Activated naive CD4-positive, alpha-beta T cell treated with anti-CD3 and anti-CD28 coated beads for 36 hours (primary cell): Measurements from ENCODE around the gene PLBD2. TPM values are rescaled to one million over a fixed set of nuclear protein-coding genes. Genes with fewer than 3 reads are reported as not detected.
"Not testable (repeated sequence)": the region's sequence is repeated elsewhere in the genome, so short reads cannot be mapped to it uniquely, and the experiment has no call there.

Experiments used
- CTCF ChIA-PET: fragments of 350-600 bp; sonication (Branson Sonifier 250); formaldehyde crosslinking; loops from one replicate; lab custom pipeline; 2021; ENCODE audit warnings: antibody characterized with exemption; lab: Charles Lee
- DNase-seq: peaks from one replicate; pipeline ENCODE4 v3.0.0-alpha.2; 2020
- H3K27ac Mint-ChIP-seq: one replicate; pipeline ENCODE4 v1.8.0; 2021; ENCODE audit warnings: mild to moderate bottlenecking, mixed read lengths
- H3K27me3 Mint-ChIP-seq: one replicate; pipeline ENCODE4 v1.8.0; 2021; ENCODE audit warnings: low read depth, mixed read lengths
- H3K36me3 Mint-ChIP-seq: one replicate; pipeline ENCODE4 v1.8.0; 2021; ENCODE audit warnings: low read depth, mixed read lengths
- H3K4me1 Mint-ChIP-seq: one replicate; pipeline ENCODE4 v1.8.0; 2021; ENCODE audit warnings: low read depth, mixed read lengths
- H3K4me3 Mint-ChIP-seq: one replicate; pipeline ENCODE4 v1.8.0; 2021; ENCODE audit warnings: mild to moderate bottlenecking, moderate library complexity, mixed read lengths
- H3K9me3 Mint-ChIP-seq: one replicate; pipeline ENCODE4 v1.8.0; 2021; ENCODE audit warnings: mixed read lengths
- intact Hi-C: fragments of 100-400 bp; cut with micrococcal nuclease; formaldehyde crosslinking; loops from one replicate; pipeline ENCODE4 v1.15.1; 2023
- total RNA-seq, 2 experiments: library from RNA; stranded (reverse); gene quantifications; one replicate each; pipeline ENCODE4 v1.2.3, GENCODE V29; 2021

The PLBD2 gene
- total RNA-seq, 2 experiments from 2014 or later = 13.9 to 14.1 TPM

GRCh38 chr12:113340061-113340460 is 18.3 kb upstream of the PLBD2 start:
- peaks cover 2% of the 10 kb centered on the region for H3K4me1 Mint-ChIP-seq
- H3K27me3 Mint-ChIP-seq = no peaks in the 10 kb centered on the region
- intact Hi-C loops = no loop called here
- H3K36me3 Mint-ChIP-seq = no peaks in the 10 kb centered on the region
- CTCF ChIA-PET = no interaction called here
- no peak overlapping the region for H3K4me3 Mint-ChIP-seq
- no peak overlapping the region for H3K27ac Mint-ChIP-seq
- DNase-seq = no peak
- no peaks in the 10 kb centered on the region for H3K9me3 Mint-ChIP-seq

GRCh38 chr12:113341535-113341934 is 16.9 kb upstream of the PLBD2 start:
- Mint-ChIP-seq H3K27me3 (no peaks in the 10 kb centered on the region), H3K36me3 (no peaks in the 10 kb centered on the region), H3K4me3 (no peak overlapping the region), H3K9me3 (no peaks in the 10 kb centered on the region), H3K4me1 (no peaks in the 10 kb centered on the region), H3K27ac (no peak overlapping the region)
- no peak for DNase-seq
- intact Hi-C loops = no loop called here
- CTCF ChIA-PET = no interaction called here

GRCh38 chr12:113345318-113345717 is 13.1 kb upstream of the PLBD2 start:
- no peak overlapping the region for H3K27ac Mint-ChIP-seq
- no peaks in the 10 kb centered on the region for H3K9me3 Mint-ChIP-seq
- H3K4me3 Mint-ChIP-seq = no peak overlapping the region
- no peak for DNase-seq
- intact Hi-C loops = no loop called here
- no peaks in the 10 kb centered on the region for H3K27me3 Mint-ChIP-seq
- CTCF ChIA-PET = no interaction called here
- H3K4me1 Mint-ChIP-seq = no peaks in the 10 kb centered on the region
- no peaks in the 10 kb centered on the region for H3K36me3 Mint-ChIP-seq

GRCh38 chr12:113346353-113346752 is 12.0 kb upstream of the PLBD2 start:
- Mint-ChIP-seq H3K9me3 (no peaks in the 10 kb centered on the region), H3K4me1 (no peaks in the 10 kb centered on the region), H3K27me3 (no peaks in the 10 kb centered on the region), H3K4me3 (no peak overlapping the region), H3K36me3 (no peaks in the 10 kb centered on the region), H3K27ac (no peak overlapping the region)
- no peak for DNase-seq
- intact Hi-C loops = no loop called here
- CTCF ChIA-PET = interaction anchor here (0.6 to 0.7 kb wide), 2 partner anchors 10 to 84 kb away, joined by 3 read pairs; no protein-coding TSS in a partner anchor

- H3K4me1 Mint-ChIP-seq = no peaks in the 10 kb centered on the region
- H3K36me3 Mint-ChIP-seq = no peaks in the 10 kb centered on the region
These were observed 11.3 kb upstream of the PLBD2 start for GRCh38 chr12:113347107-113347506.

GRCh38 chr12:113347892-113348291 is 10.5 kb upstream of the PLBD2 start:
- DNase-seq = no peak
- Mint-ChIP-seq H3K27ac (no peak overlapping the region), H3K4me3 (no peak overlapping the region), H3K4me1 (no peaks in the 10 kb centered on the region), H3K36me3 (no peaks in the 10 kb centered on the region), H3K27me3 (no peaks in the 10 kb centered on the region), H3K9me3 (no peaks in the 10 kb centered on the region)
- CTCF ChIA-PET = no interaction called here
- intact Hi-C loops = no loop called here

More at GRCh38 chr12:113347107-113347506, 11.3 kb upstream of the PLBD2 start:
- intact Hi-C loops = no loop called here
- no peak for DNase-seq
- H3K27me3 Mint-ChIP-seq = no peaks in the 10 kb centered on the region
- H3K9me3 Mint-ChIP-seq = no peaks in the 10 kb centered on the region
- CTCF ChIA-PET = interaction anchor here (0.6 kb wide), 1 partner anchor 85 kb away, joined by 3 read pairs; no protein-coding TSS in a partner anchor
- no peak overlapping the region for H3K27ac Mint-ChIP-seq
- no peak overlapping the region for H3K4me3 Mint-ChIP-seq

DNA sequence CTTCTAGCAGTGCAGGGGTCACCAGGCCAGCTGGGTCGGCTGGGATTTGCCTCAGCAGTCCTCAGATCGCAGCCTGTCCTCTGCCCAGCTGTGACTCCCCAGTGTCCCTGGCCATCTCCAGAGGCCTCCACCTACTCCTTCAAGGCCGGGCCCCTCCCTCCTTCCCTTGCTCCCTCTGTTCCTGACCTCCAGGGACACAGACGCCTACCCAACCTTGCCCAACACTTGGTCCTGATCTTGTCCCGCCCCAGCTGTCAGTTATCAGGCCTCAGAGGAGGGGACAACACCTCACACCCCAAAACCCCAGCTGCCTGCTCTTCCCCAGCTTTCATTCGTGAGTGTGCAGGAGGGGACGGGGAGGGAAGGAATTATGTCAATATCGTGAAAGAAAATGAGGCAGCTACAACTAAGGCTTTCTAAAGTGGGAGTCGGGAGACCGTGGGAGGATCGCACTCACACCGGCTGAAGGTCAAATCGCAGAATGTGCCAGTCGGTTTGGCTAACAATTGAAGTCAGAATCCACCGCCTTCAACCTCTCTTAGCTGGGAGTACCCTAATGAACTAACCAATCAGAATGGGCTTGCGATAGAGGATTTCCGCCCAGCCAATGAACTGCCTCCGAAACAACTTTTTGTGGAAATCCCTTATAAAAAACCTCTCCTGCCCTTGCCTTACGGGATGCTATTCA is 9.4 kb upstream of the PLBD2 start:
- Mint-ChIP-seq H3K27me3 (no peaks in the 10 kb centered on the region), H3K4me3 (no peak overlapping the region), H3K27ac (no peak overlapping the region), H3K4me1 (no peaks in the 10 kb centered on the region), H3K36me3 (no peaks in the 10 kb centered on the region), H3K9me3 (no peaks in the 10 kb centered on the region)
- intact Hi-C loops = no loop called here
- DNase-seq = no peak
- CTCF ChIA-PET = interaction anchor here (0.6 kb wide), 1 partner anchor 40 kb away, joined by 3 read pairs; no protein-coding TSS in a partner anchor

DNA sequence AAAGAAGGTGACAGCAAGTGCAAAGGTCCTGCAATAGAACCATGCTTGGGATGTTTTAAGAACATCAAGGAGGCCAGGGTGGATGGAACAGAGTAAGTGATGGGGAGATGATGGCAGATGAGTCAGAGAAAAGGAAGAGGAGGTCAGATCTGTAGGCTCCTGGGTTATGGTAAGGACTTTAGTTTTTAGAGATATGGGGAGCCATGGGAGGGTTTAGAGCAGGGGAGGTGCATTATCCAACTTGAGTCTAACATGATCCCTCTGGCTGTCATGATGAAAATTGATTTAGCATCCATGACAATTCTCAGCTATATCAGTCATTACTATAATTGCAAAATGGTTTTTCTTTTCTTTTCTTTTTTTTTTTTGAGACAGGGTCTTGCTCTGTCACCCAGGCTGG is 7.3 kb upstream of the PLBD2 start:
- Mint-ChIP-seq H3K27ac (no peak overlapping the region), H3K36me3 (no peaks in the 10 kb centered on the region), H3K4me1 (no peaks in the 10 kb centered on the region), H3K4me3 (no peak overlapping the region), H3K9me3 (no peaks in the 10 kb centered on the region), H3K27me3 (no peaks in the 10 kb centered on the region)
- intact Hi-C loops = no loop called here
- CTCF ChIA-PET = no interaction called here
- DNase-seq = no peak

- H3K27me3 Mint-ChIP-seq = not testable (repeated sequence)
These were observed 4.2 kb upstream of the PLBD2 start for GRCh38 chr12:113354192-113354591.

DNA sequence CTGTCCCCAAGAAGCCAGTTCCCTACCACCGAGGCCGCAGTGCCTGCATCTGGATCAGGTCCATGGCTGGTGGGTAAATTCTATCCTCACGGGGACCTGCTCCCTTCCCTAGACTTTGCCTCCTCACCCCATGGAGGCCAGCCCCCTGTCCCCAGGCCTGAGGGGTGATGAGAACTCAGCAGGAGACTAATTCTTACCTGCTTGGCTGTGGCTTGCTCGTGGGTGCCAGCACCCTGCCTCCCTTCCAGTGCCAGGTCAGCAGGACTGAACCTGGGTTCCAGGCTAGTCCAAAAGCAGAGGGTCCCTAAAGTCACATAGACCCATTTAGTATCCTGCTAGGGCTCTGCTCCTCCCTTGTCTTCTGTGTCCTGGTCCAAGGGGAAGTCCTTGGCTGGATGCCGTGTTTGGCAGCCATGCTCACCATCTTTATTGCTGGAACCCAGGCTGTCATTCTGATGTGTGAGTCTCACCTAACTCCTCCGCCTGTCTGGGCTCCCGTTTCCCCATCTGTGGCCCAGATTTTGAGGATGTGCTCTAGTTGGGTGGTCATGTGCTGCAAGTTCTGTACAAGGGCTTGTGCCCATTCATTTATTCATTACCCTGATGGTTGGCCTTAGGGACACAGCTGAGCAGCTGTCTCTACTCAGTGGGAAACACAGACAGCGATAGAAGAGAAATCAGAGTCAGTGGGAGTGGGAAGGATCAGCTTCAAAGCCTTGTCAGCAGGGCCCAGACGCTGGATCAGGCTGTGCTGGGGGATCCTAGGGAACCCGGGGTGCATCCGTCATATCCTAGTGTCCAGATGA is 949 bp downstream of the PLBD2 start:
- peaks cover 3% of the 10 kb centered on the region for H3K36me3 Mint-ChIP-seq
- intact Hi-C loops = loop anchor here (5.0 kb wide), 1 partner anchor 603 kb away; no protein-coding TSS in a partner anchor
- no peak for DNase-seq
- H3K9me3 Mint-ChIP-seq = no peaks in the 10 kb centered on the region
- peak overlapping the region; percentile 9 for H3K27ac Mint-ChIP-seq
- CTCF ChIA-PET = no interaction called here
- H3K27me3 Mint-ChIP-seq = no peaks in the 10 kb centered on the region
- H3K4me3 Mint-ChIP-seq = peak overlapping the region; percentile 77
- peaks cover 17% of the 10 kb centered on the region for H3K4me1 Mint-ChIP-seq

More at GRCh38 chr12:113354192-113354591, 4.2 kb upstream of the PLBD2 start:
- H3K4me1 Mint-ChIP-seq, intact Hi-C loops, H3K4me3 Mint-ChIP-seq, H3K27ac Mint-ChIP-seq, H3K9me3 Mint-ChIP-seq, DNase-seq, H3K36me3 Mint-ChIP-seq: not testable (repeated sequence)
- CTCF ChIA-PET = interaction anchor here (0.6 to 0.9 kb wide), 2 partner anchors 19 to 69 kb away, joined by 3 read pairs; no protein-coding TSS in a partner anchor

GRCh38 chr12:113359939-113360748 is 1.8 kb downstream of the PLBD2 start:
- no peak for DNase-seq
- H3K4me3 Mint-ChIP-seq = no peak overlapping the region
- peaks cover 17% of the 10 kb centered on the region for H3K4me1 Mint-ChIP-seq
- intact Hi-C loops = loop anchor here (1.0 to 5.0 kb wide), 2 partner anchors 163 to 602 kb away; no protein-coding TSS in a partner anchor
- H3K27ac Mint-ChIP-seq = no peak overlapping the region
- CTCF ChIA-PET = no interaction called here
- H3K27me3 Mint-ChIP-seq = no peaks in the 10 kb centered on the region
- peaks cover 6% of the 10 kb centered on the region for H3K36me3 Mint-ChIP-seq
- H3K9me3 Mint-ChIP-seq = no peaks in the 10 kb centered on the region
